Inflammatory macrophage treated with lipopolysaccharide for 1 hour (primary cell): ENCODE measurements around the gene CUTA.

Source experiments
- DNase-seq, 2 donors: peaks; one replicate each; pipeline ENCODE4 v3.0.0-alpha.2; 2020 to 2022

Gene CUTA, protein sequence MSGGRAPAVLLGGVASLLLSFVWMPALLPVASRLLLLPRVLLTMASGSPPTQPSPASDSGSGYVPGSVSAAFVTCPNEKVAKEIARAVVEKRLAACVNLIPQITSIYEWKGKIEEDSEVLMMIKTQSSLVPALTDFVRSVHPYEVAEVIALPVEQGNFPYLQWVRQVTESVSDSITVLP

DNA sequence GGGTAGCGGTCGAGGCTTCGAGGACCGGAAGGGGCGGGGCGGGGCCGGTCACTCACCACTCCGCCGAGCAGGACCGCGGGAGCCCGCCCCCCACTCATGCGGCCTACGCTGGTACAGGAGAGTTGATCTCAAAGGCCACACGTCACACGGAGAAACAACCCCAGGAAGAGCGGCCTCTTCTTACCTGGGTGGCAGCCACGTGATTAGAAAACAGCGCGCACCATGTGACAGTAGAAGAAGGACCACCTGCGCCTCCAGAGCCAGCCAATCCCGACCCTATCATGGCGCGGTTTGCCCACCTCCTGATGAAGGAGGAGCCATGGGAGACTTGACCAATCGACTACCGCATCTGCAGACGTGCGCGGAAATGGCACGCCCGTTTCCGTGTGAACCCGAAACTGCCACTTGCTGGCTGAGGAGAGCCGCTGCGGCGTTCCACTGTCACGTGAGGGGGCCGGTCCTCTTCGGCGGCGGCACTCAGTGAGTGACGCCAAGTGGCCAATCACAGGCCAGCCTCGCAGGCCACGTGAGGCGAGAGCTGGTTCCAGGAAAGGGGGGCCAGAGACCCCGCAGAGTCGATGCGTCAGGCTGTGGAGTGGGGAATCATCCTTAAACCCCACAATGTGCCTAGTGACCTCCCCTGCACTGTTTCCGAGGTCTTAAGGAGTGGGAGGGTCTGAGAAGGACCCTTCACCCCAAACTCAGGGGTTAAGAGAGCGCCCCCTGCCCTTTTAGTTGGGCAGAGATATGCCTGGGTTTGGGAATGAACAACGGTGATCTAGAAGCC, at the start of gene CUTA:
TSS of gene CUTA (minus strand) at position 205 of the 787 bp plus-strand sequence. CDS start at position 98, 107 bp downstream.
- peak; percentile 97 to 99 for DNase-seq

DNA sequence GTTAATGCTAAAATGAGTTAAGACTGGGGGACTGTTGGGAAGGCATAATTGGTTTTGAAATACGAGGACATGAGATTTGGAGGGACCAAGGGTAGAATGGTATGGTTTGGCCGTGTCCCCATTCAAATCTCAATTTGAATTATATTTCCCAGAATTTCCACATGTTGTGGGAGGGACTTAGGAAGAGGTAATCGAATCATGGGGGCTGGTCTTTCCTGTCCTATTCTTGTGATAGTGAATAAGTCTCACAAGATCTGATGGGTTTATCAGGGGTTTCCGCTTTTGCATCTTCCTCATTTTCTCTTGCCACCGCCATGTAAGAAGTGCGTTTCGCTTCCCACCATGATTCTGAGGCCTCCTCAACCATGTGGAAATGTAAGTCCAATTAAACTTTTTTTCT, 49.2 kb upstream of the CUTA start:
- DNase-seq = peak; percentile 43 to 75

DNA sequence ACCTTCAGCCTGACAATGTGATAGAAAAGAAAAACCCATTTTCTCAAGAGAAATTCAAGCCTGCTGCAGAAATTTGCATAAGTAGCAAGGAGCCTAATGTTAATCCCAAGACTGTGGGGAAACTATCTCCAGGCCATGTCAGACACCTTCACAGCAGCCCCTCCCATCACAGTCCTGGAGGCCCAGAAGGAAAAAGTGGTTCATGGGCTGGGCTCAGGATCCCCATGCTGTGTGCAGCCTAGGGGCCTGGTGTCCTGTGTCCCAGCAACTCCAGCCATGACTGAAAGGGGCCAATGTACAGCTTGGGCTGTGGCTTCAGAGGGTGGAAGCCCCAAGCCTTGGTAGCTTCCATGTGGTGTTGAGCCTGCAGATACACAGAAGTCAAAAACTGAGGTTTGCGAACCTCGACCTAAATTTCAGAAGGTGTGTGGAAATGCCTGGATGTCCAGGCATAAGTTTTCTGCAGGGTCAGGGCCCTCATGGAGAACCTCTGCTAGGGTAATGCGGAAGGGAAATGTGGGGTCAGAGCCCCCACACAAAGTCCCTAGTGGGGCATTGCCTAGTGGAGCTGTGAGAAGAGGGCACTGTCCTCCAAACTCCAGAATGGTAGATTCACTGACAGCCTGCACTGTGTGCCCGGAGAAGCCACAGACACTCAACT, 48.3 kb upstream of the CUTA start:
- no peak for DNase-seq

DNA sequence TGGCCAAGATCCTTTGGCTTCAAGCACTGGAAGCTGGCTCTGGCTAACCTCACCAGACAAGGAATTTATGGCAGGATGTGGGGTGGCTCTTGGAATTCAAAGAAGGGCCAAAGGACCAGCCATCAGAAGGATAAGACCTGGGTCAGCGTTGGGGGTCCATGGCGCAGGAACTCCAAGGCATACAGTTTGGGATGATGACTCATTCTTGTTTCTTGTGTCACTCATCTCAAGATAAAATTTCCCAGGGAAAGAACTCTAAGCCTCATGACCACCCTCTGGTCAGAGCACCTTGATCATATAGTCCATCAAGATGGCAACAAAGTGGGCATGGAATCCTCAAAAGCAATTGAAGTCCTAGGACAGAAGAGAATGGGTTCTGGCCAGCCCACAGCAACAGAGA, 41.3 kb upstream of the CUTA start:
- DNase-seq = no peak

DNA sequence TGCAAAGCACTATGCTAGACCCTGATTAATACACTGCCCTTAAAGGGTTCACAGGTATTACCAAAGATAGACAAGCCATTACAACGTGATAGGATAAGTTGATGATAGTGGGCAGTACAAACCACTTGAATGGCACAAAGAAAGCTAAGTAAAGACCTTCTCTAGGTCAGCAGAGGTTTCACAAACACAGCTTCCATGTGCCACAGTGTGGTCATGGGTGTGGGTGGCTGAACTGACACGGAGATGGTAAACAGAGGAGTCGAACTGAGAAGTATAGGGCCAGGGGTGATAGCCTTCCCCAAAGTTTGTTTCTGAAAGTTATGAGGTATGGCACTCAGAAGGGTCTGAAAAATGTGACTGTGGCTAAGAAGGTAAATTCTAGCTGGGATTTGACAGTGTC, 40.8 kb upstream of the CUTA start:
- peak; percentile 36 to 74 for DNase-seq

DNA sequence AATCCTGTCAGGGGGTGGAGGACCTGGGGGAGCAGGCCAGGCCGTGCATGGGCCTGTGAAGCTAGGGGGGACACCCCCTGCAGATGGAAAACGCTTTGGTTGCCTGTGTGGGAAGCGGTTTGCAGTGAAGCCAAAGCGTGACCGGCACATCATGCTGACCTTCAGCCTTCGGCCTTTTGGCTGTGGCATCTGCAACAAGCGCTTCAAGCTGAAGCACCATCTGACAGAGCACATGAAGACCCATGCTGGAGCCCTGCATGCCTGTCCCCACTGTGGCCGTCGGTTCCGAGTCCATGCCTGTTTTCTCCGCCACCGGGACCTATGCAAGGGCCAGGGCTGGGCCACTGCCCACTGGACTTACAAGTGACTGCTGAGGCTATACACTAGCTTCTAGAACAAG, 38.2 kb upstream of the CUTA start:
- no peak for DNase-seq

DNA sequence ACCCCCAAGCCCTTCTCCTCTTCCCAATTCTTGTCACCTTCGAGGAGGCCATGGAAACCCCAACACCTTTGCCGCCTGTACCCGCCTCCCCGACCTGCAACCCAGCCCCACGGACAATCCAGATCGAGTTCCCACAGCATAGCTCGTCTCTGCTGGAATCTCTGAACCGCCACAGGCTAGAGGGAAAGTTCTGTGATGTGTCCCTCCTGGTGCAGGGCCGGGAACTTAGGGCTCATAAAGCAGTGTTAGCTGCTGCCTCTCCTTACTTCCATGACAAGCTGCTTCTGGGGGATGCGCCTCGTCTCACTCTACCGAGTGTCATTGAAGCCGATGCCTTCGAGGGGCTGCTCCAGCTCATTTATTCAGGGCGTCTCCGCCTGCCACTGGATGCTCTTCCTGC, 37.1 kb upstream of the CUTA start:
- no peak for DNase-seq

DNA sequence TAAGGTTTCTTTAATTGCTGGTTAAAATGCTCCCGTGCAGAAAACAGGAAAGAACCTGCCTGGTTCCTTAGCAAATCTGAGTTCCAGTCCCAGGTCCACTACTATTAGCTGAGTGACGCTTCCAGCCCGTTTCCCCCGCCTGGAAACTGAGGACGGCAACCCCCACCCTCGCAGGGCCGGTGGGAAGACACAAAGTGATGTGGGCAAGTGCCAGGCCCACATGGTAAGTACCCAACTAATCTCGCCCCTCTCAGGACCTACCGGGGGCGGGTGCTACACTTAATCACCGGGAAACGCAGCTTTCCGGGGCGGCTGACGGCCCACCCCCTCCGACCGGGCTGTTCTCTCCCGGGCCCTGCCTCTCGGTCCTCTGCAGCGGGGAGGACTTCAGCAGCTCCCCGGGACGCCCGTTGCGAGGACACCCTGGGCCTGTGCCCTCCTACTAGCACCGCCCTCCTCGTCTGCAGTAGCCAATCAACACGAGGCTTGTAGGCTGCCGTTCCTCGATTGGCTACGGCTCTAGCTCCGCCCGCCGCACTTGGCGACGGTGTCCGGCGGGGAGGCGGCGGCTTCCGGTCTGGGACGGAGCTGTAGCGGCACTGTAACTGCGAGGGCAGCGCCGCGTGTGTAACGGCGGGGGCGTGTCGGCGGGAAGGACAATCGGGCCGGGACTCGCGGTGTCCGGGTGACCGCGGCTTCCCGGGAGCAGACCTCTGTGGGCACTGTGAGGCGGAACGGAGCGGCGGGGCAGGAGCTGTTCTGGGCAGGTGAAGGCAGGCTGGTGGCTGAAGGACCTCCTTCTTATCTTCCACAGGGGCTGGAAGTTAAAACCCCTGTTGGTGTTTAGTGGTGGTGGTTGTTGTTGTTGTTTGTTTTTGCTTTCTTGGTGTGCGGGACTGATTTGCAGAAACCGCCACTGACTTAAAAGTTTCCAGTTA, 36.4 kb upstream of the CUTA start, which contains the start of gene ZBTB9:
TSS of gene ZBTB9 (plus strand) at position 568 of the 938 bp plus-strand sequence. CDS start 525 bp downstream, outside the sequence.
- DNase-seq = peak; percentile 97

DNA sequence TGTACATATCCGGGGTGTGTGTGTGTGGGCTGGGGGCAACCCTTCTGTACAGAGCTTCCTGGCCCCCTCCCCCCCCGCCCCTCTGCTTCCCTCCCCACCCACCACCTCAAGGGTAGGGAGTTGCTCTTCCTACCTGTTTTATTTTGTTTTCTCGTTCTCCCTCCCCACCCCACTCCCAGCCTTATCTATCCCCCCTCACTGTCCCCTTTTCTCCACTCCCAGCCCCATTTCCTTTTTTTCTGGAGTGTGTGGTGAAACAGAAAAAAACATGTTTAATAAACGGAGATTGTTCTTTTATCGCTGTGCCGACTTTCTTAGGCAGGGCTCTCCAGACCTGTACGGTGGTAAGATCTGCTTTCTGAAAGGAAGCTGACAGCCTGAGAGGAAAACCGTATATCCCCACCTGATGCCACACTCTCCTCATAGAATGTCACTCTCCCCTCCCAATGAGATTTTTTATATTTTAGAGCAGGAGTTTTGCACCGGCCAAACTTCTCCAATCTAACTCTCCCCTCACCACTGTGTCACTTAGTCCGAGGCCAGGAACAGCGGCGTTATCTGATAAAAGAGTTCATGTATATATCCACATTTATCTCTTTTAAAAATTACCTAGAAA, 35.6 kb upstream of the CUTA start:
- DNase-seq = peak in 1 of 2 donors; percentile 20

DNA sequence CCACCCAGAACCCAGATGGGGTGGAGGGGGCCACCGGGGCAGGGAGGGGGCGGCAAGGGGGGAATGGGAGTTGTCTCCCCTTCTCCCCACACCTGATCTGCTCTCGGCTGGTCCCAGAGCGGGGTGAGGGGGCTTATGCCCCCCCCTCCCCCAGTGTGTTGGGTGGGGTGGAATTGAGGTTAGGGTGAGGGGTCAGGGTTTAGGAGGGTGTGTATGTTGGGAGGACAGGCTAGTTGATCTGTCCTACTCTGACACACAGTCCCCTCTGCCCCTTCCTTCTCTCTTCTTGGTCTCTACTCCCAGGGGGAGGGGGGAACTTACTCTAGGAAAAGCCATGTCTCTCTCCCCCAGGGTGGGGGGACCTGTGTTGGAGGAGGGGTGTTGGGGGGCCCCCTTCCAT, 34.6 kb upstream of the CUTA start:
- no peak for DNase-seq

DNA sequence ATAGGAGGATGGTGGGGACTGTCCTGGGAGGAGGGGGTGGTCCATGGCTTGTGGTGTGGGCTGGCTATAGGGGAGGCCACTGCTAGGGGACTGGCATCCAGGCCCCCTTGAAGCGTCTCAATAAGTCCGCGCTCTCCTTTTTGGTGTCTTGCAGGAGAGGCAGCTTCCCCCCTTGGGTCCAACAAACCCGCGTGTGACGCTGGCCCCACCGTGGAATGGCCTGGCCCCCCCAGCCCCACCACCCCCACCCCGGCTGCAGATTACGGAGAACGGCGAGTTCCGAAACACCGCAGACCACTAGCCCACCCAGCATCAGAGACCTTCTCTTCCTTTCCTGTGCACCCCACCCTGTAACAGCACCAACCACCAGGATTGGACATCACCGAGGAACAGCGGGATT, 33.7 kb upstream of the CUTA start:
- no peak for DNase-seq

DNA sequence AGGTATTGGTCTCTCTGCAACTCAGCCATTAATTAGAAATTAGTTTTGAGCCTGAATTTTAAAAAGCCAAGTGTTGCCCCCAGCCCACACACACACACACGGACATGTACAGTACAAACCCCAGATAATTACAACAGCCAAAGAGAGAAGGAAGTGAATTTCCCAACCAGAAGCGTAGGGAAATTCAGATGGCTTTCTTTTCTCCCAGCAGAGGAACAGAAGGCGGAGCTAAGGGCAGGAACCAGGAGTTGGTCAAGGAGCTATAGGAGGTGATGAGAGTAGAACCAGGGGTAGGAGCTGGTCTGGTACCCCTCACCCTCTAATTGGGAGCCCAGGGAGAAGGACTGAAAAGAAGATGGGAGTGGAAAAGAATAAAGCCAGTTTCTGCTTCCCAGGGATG, 32.5 kb upstream of the CUTA start:
- peak; percentile 85 to 87 for DNase-seq

DNA sequence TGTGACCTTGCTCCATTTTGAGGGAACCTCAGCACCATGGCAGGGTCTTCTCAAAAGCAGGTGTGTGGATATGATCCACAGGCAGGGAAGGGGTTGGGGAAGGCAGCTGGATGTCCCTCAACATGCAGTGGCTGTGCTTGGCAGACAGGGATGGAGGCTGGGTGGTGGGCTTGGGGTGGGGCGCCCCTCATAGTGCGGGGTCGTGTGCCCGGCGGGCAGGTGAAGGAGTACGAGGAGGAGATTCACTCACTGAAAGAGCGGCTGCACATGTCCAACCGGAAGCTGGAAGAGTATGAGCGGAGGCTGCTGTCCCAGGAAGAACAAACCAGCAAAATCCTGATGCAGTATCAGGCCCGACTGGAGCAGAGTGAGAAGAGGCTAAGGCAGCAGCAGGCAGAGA, 28.4 kb upstream of the CUTA start:
- DNase-seq = no peak

DNA sequence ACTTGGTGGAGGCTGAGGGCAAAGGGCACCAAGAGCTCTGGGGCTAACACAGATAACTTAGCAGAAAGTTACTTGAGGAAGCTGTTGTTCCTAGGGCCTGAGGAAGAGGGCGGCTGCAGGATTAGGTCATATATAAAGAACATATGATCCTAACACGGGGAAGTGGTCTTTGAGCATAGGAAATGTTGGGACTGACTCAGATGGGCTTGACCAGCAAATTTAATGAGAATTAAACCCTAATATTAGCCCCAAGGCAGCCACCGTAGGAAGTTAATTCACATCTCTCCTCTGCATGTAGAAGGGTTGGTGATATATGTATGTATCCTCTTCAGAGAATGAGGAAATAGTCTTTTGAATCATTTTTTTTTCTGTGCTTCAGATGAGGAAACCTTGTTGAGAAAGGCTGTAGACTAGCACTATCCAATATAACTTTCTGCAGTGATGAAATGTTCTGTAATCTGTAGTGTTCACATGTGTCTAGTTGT, 27.3 kb upstream of the CUTA start:
- peak; percentile 84 to 92 for DNase-seq

DNA sequence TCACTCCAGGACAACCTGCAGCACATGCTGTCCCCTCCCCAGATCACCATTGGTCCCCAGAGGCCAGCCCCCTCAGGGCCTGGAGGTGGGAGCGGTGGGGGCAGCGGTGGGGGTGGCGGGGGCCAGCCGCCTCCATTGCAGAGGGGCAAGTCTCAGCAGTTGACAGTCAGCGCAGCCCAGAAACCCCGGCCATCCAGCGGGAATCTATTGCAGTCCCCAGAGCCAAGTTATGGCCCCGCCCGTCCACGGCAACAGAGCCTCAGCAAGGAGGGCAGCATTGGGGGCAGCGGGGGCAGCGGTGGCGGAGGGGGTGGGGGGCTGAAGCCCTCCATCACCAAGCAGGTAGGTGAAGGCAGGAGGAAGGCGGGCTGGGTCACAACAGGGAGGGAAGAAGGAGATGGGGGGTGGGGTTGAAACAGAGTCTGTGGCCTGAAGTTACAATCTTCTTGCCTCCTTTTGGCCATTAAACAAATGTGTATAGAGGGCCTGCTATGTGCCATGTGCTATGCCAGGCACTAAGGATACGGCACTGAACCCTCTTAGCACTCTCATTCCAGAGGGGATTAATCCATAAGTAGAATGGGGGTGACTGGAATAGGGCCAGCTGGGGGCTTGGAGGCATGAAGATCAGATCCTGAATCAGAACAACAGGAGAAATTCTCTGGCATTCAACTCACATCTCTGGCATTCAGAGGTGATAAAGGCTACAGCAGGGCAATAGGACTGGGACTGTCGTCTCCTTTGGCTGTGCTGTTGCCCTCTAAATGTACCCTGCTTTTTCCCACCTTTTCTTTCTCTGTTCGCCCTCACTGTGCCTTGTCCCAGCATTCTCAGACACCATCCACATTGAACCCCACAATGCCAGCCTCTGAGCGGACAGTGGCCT, 26.0 kb upstream of the CUTA start:
- no peak for DNase-seq

DNA sequence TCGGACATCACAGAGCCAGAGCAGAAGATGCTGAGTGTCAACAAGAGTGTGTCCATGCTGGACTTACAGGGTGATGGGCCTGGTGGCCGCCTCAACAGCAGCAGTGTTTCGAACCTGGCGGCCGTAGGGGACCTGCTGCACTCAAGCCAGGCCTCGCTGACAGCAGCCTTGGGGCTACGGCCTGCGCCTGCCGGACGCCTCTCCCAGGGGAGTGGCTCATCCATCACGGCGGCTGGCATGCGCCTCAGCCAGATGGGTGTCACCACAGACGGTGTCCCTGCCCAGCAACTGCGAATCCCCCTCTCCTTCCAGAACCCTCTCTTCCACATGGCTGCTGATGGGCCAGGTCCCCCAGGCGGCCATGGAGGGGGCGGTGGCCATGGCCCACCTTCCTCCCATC, 25.1 kb upstream of the CUTA start:
- no peak for DNase-seq

DNA sequence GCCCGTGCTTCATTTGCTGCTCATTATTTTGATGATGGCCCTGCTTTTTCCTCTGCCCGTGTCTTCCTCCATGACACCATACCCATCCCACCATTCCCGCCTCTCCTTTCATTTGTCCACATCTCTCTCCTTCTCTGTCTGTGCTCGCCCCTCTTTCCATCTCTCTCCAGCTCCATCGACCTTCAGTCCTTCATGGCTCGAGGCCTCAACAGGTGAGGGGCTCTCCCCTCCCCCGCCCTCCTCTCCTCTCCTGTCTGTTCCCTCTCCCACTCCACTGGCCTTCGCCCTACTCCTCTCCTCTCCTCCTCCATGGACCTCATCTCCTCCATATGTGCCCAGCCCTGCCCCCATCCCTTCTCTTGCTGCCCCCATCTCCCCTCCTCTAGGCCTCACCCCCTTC, 24.4 kb upstream of the CUTA start:
- no peak for DNase-seq

DNA sequence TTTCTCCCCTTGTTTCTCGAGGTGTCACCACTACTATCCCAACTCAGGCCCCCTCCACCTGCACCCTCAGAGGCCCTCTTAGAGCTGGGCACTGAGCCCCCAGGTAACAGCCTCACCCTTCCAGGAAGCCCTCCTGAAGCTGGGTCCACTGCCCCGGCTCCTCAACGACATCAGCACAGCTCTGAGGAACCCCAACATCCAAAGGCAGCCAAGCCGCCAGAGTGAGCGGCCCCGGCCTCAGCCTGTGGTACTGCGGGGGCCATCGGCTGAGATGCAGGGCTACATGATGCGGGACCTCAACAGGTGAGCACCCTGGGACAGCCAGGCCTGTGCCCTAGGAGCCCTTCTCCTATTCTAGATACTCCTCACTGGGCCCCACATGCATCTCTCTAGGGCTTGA, 23.6 kb upstream of the CUTA start:
- no peak for DNase-seq

DNA sequence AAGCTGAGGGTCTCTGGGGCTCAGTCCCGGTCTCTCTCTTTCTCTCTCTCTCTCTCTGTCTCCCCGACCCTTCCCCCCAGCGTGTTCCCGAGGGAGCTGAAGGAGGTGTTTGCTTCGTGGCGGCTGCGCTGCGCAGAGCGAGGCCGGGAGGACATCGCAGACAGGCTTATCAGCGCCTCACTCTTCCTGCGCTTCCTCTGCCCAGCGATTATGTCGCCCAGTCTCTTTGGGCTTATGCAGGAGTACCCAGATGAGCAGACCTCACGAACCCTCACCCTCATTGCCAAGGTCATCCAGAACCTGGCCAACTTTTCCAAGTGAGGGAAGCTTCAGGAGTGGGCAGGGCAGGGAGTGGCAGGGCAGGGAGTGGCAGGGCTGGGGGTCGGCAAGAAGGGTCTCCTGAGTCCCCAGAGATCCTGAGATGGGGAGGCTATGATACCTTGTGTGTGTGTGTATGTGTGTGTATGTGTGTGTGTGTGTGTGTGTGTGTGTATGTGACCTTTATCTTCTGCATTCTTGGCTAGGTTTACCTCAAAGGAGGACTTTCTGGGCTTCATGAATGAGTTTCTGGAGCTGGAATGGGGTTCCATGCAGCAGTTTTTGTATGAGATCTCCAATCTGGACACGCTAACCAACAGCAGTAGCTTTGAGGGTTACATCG, 22.9 kb upstream of the CUTA start:
- no peak for DNase-seq

DNA sequence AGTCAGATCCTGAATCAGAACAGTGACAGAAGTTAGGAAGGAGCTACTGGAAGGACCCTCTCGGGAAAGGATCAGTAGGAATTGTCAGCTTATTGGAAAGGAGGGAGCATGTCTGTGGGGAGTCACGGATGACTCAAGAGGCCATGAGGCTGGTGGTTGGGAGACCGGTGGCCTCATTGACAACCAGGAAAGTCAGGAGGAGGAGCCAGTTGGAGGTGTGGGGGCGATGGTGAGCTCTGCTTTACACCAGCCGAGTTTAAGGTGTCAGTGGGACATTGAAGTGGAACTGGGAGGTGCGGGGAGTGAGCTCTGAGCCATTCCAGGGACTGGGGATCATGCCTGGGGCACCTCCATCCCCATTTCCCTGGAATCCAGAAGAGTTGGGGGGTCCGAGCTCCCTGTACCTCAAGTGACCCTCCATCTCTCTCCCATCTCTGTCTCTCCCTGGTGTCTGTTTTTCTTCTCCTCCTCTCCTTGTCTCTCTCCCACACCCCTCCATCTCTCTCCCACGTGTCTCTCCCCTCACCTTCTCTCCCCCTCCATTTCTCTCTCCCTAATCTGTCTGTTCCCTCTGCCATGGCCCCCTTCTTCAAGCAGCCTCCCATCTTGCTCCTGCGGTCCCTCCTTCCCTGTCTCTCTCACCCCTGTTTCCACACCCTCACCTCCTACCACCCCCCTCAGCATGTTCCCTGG, 22.2 kb upstream of the CUTA start:
- DNase-seq = no peak
